AG04450 (cell line): ENCODE data around the gene TNS3. TPM values are rescaled to one million over a fixed set of nuclear protein-coding genes. Genes with fewer than 3 reads are reported as not detected.

Source experiments
- CTCF ChIA-PET: fragments of 300-600, 350-600 bp; formaldehyde crosslinking; extraction: SDS; loops from one replicate; lab custom pipeline; 2022; ENCODE audit warnings: antibody characterized with exemption, inconsistent platforms; lab: Charles Lee
- POLR2A ChIA-PET: fragments of 350-600 bp; formaldehyde crosslinking; extraction: SDS; loops from one replicate; lab custom pipeline; 2021; ENCODE audit warnings: antibody characterized with exemption, inconsistent platforms; lab: Yijun Ruan, JAX
- DNase-seq: peaks from one replicate; pipeline ENCODE4 v3.0.0-alpha.2; 2011; ENCODE audit warnings: low read depth, low spot score
- H3K27ac ChIP-seq: one replicate; pipeline ENCODE4 v1.5.1; 2012; ENCODE audit warnings: low read depth, low read length, control low read depth
- H3K27me3 ChIP-seq: one replicate; pipeline ENCODE4 v1.6.0; 2012; ENCODE audit warnings: low read length; ENCODE audit not compliant: control insufficient read depth, insufficient read depth
- H3K4me3 ChIP-seq: 2 replicates; pipeline ENCODE4 v1.5.1; 2011; ENCODE audit warnings: mild to moderate bottlenecking, low read depth, low read length, control low read depth
- H3K9me3 ChIP-seq: 2 replicates; pipeline ENCODE4 v1.5.1; 2012; ENCODE audit warnings: low read length; ENCODE audit not compliant: control insufficient read depth, insufficient read depth
- polyA plus RNA-seq: library from polyadenylated mRNA; depleted of rRNA; stranded (reverse); fragments of >200 nt; gene quantifications from 2 replicates; pipeline ENCODE4 v1.2.3, GENCODE V29; 2011
- TF ChIP-seq, protein P1 (sequence below): IDR thresholded peaks from 2 replicates; pipeline ENCODE4 v1.5.1; 2011; ENCODE audit warnings: low read depth, low read length, control low read depth, inconsistent platforms

Gene TNS3
- polyA plus RNA-seq, 1 experiment = 131 TPM

DNA sequence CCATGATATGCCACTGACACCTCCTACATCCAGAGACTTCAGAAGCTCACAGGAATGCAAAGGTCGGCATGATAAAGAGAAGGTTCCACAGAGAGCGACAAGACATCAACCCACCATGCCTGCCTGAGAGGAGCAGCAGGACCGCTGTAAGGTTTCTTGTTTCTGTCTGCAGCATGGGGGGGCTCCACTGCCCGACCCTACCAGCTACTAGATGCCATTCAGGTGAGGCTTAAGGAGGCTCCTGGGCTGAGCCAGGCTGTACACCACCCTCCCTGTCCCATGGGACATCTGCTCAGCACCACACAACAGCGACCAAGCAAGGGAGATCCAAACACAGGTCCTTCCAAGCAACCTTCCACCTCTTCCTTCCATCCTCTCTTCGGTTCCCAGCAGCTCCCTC, 234.6 kb downstream of the TNS3 start:
- DNase-seq = no peak
- ChIA-PET CTCF (interaction anchor here (1.8 kb wide), 1 partner anchor 81 kb away, joined by 6 read pairs; no protein-coding TSS in a partner anchor), POLR2A (no interaction called here)
- Histone ChIP-seq H3K4me3 (no peak overlapping the region), H3K9me3 (no peaks in the 10 kb centered on the region; the same call in 1 of the 2 replicates), H3K27ac (no peak overlapping the region), H3K27me3 (no peaks in the 10 kb centered on the region)
- TF ChIP-seq, protein P1, sequence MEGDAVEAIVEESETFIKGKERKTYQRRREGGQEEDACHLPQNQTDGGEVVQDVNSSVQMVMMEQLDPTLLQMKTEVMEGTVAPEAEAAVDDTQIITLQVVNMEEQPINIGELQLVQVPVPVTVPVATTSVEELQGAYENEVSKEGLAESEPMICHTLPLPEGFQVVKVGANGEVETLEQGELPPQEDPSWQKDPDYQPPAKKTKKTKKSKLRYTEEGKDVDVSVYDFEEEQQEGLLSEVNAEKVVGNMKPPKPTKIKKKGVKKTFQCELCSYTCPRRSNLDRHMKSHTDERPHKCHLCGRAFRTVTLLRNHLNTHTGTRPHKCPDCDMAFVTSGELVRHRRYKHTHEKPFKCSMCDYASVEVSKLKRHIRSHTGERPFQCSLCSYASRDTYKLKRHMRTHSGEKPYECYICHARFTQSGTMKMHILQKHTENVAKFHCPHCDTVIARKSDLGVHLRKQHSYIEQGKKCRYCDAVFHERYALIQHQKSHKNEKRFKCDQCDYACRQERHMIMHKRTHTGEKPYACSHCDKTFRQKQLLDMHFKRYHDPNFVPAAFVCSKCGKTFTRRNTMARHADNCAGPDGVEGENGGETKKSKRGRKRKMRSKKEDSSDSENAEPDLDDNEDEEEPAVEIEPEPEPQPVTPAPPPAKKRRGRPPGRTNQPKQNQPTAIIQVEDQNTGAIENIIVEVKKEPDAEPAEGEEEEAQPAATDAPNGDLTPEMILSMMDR = no peak

GRCh38 chr7:47346377-47346914, 235.5 kb downstream of the TNS3 start:
- H3K27me3 ChIP-seq = no peaks in the 10 kb centered on the region
- CTCF ChIA-PET = interaction anchor here (1.8 kb wide), 1 partner anchor 80 kb away, joined by 6 read pairs; no protein-coding TSS in a partner anchor
- no peak overlapping the region for H3K4me3 ChIP-seq
- POLR2A ChIA-PET = no interaction called here
- H3K9me3 ChIP-seq = no peaks in the 10 kb centered on the region; the same call in 1 of the 2 replicates
- no peak overlapping the region for H3K27ac ChIP-seq
- TF ChIP-seq, protein P1 = no peak
- no peak for DNase-seq

DNA sequence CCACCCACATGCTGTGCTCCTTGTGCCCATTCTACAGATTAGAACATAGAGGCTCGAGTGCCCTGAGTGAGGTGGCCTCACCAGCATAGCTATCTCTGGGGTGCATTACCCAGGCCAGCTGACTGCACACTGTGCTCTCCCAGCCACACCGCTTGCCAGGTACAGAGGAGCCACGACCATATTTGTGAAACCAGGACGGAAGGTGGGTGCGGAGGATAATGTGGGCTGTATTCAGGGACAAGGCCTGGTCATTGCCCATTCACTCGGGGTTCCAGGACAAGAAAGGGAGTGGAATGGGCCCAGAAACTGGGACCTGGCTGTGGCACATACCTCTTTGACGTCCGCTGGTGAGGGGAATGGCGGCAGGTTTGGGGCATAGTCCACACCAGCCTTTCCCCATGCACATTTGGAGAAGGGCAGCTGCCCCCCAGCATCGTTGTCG, 236.0 kb downstream of the TNS3 start:
- ChIA-PET CTCF (no interaction called here), POLR2A (no interaction called here)
- DNase-seq = no peak
- H3K4me3 ChIP-seq = no peak overlapping the region
- H3K27me3 ChIP-seq = no peaks in the 10 kb centered on the region
- H3K27ac ChIP-seq = no peak overlapping the region
- H3K9me3 ChIP-seq = no peaks in the 10 kb centered on the region; the same call in 1 of the 2 replicates
- TF ChIP-seq, protein P1 = no peak

DNA sequence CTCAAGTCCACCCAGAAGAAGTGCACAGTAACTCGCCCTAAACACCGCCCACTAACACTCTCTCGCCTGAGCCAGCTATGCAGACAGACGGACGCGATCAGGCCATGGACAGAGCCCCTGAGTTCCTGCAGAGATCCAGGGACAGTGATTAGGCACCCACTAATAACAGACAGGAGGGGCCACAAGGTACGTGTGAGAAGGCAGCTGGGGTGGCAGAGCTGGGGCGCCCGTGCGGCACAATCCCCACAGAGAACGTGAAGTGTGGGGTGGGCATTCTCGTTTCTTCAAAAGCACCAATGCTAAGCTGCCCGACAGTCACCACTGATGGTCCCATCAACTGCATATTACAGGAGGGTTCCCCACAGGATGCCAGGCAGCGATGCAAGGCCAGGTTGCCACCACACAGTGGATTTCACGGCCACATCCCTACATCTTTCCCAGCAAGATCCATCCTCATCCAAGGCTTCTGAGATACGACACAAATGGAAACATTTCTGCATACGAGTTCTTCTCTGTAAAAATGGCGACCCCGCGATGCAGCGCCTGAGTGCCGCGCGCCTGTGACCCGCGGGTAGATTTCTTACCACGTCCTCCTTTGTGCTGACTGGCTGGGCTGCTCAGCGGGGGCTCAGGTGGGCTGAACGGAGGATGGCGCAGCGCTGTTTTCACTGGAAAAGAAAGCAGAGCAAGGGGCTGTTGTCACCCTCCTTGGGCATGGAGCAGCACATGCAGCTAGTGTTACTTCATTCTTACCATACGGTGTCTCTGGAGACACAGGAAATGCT, 237.5 kb downstream of the TNS3 start:
- POLR2A ChIA-PET = no interaction called here
- TF ChIP-seq, protein P1 = no peak
- Histone ChIP-seq H3K27ac (no peak overlapping the region), H3K27me3 (no peaks in the 10 kb centered on the region), H3K4me3 (no peak overlapping the region), H3K9me3 (no peaks in the 10 kb centered on the region; the same call in 1 of the 2 replicates)
- CTCF ChIA-PET = no interaction called here
- DNase-seq = no peak

DNA sequence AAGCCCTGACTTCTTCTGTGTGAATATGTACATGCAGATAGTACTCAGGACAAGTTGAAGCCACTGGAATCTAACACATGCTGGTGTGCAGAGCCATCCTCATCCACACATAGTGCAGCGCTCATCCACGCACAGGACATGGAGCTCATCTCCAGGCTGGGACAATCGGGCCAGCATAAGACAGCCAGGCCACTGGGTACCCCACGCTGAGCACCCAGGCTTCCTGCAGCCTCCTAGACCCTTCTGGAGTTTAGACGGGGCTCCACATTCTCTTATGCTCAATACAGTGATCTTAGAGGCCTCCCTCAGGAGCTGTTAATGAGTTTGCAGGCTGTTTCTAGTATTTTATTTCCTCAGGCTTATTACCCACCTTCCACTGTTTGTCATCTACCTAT, 238.9 kb downstream of the TNS3 start:
- H3K9me3 ChIP-seq = no peaks in the 10 kb centered on the region; the same call in 1 of the 2 replicates
- POLR2A ChIA-PET = interaction anchor here (0.5 kb wide), 1 partner anchor 625 kb away, joined by 7 read pairs; no protein-coding TSS in a partner anchor
- CTCF ChIA-PET = no interaction called here

More for the DNA sequence above, 238.9 kb downstream of the TNS3 start:
- TF ChIP-seq, protein P1 = no peak
- Histone ChIP-seq H3K27me3 (no peaks in the 10 kb centered on the region), H3K27ac (no peak overlapping the region), H3K4me3 (no peak overlapping the region)
- no peak for DNase-seq
